Sigmoid colon (tissue), 4 donors: ENCODE results near the gene NRG3.

ENCODE experiments used
- EP300 ChIP-seq, 4 donors: sonication (generic); formaldehyde crosslinking; IDR thresholded peaks; one replicate each; pipeline ENCODE4 v1.6.1; 2017; ENCODE audit warnings: antibody characterized with exemption in 4 of 4
- POLR2A ChIP-seq, 2 donors: fragments of 450-650 bp; IDR thresholded peaks; one replicate each; pipeline ENCODE4 v1.6.1; 2016; ENCODE audit warnings: antibody characterized with exemption in 2 of 2, mild to moderate bottlenecking in 2 of 2, moderate library complexity in 2 of 2
- TF ChIP-seq, protein P1 (sequence below), 4 experiments: fragments of 450-650 bp in 3 of 4; fragments of 200-600 bp in 1 of 4; IDR thresholded peaks; one replicate each; pipeline ENCODE4 v1.5.1; 2016 to 2019; ENCODE audit warnings: antibody characterized with exemption in 4 of 4, mild to moderate bottlenecking in 3 of 4, moderate library complexity in 2 of 4

DNA sequence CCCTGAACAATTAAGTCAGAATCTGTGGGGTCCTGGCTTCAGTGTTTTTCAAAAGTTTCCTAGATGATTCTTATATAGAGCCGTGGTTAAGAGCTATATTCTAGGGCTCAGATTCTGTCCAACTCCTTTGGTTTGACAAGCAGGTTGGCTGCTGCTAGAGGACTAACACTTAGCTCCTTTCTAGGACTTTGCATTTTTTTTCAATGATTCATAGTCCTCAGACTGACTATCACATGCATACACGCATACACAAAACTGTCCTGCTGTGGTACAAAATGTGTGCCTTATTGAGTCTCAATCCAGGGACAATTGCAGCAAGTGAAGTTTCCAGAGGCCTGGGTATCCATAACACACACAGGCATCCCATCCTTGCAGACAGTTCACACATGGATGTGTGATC, 392.0 kb downstream of the NRG3 start:
- TF ChIP-seq, protein P1, sequence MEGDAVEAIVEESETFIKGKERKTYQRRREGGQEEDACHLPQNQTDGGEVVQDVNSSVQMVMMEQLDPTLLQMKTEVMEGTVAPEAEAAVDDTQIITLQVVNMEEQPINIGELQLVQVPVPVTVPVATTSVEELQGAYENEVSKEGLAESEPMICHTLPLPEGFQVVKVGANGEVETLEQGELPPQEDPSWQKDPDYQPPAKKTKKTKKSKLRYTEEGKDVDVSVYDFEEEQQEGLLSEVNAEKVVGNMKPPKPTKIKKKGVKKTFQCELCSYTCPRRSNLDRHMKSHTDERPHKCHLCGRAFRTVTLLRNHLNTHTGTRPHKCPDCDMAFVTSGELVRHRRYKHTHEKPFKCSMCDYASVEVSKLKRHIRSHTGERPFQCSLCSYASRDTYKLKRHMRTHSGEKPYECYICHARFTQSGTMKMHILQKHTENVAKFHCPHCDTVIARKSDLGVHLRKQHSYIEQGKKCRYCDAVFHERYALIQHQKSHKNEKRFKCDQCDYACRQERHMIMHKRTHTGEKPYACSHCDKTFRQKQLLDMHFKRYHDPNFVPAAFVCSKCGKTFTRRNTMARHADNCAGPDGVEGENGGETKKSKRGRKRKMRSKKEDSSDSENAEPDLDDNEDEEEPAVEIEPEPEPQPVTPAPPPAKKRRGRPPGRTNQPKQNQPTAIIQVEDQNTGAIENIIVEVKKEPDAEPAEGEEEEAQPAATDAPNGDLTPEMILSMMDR (IDR thresholded peaks at IDR 0.05) = no peak
- TF ChIP-seq EP300 (IDR thresholded peaks at IDR 0.05) = no peak
- TF ChIP-seq POLR2A (IDR thresholded peaks at IDR 0.05) = no peak
